Left renal pelvis (tissue), 4 donors: ENCODE results near the gene EIPR1. TPM values are rescaled to one million over a fixed set of nuclear protein-coding genes. Genes with fewer than 3 reads are reported as not detected.
A peak's percentile ranks its signal among the peaks of the same experiment; 100 is the strongest.

Experiments
- DNase-seq, 4 donors: peaks; one replicate each; pipeline ENCODE4 v3.0.0-alpha.2; 2013; ENCODE audit warnings: low read depth in 4 of 4, low spot score in 3 of 4
- polyA plus RNA-seq, 4 donors: library from polyadenylated mRNA; unstranded; fragments of 120-200 nt; gene quantifications; one replicate each; pipeline ENCODE4 v1.2.1, GENCODE V29; 2013; ENCODE audit not compliant: insufficient read length in 4 of 4

The EIPR1 gene
- polyA plus RNA-seq, 4 donors = 16.8 to 27.5 (median 22.7) TPM

DNA sequence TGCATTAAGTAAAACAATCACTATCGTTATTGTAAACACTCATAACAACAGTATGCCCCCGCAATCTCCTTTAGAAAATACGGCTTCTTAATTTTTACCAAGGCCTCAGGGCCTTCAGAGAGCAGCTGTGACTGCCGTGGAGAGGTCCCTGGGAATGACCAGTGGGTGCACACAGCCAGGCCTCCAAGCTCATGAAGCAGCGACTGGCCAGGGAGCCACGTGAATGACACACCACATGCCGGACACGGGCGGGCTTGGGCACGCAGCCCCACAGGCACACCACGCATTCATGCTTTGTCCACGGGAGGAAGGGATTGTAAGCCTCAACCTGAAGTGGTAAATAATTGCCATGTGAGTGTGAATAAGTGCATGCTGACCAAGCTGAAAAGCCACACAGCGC, 121.0 kb downstream of the EIPR1 start:
- no peak for DNase-seq

GRCh38 chr2:3256157-3256556, 121.5 kb downstream of the EIPR1 start:
- DNase-seq = no peak

DNA sequence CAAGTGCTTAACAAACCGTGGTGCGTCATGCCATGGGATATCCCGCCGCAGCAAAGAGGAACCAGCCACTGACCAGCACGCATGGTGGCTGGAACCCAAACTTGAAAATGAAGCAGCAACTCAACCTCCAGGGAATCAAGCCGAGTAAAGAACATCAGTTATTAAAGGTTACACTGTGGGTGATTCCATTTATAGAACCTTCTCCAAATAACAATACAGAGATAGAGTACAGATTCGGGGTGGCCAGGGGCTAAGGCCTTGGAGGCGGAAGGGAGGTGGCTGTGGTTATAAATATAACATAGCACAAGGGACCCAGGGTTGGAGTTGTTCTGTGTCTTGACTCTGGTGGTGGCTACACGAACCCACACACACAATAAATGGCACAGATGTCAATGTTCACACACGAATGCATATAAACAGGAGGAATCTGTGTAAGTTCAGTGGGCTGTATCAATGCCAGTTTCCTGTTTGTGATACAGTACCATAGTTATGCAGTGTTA, 123.1 kb downstream of the EIPR1 start:
- no peak for DNase-seq

DNA sequence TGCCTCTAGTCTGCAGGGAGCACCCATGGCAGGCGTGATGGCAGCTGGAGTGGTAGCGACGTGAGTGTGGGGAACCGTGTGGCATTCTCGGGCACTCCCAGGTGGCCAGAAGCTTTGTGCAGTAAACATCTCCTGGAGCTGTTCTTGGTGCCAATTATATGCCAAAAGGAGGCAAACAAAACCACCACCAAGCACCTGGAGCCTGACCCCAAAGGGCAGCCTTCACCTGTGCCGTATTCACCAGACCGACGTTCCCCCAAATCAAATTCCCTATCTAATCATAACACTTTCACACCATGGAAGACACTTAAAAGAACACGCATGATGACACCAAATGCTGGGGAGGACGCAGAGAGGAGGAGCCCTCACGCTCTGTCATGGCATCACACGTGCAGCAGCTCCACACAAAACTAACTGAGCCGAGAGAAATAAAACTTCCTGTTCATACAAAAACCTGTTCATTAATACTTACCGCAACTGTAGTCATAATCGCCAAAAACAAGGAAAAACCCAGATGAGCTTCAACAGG, 123.6 kb downstream of the EIPR1 start:
- DNase-seq = no peak

GRCh38 chr2:3251946-3252345, 125.7 kb downstream of the EIPR1 start:
- DNase-seq = peak; percentile 12 to 33 (median 32)

DNA sequence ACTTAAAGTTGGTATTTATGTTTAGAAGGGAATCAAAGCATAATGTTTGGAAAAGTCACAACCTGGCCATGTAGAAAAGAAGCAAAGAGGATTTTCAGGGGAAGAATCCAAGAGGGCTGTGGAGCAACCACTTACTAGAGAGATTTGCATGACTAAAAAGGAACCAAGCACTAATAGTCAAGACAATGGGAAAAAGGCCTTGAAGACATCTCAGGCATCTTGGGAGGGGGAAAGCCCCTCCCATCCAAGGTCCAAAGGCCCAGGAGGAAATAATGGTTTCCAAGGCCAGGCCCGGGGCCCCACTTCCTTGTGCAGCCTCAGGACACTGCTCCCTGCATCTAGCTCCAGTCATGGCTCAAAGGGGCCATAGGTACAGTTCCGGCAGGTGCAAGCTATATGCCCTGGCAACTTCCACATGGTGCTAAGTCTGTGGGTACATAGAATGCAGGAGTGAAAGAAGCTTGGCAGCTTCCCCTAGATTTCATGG, 128.1 kb downstream of the EIPR1 start:
- DNase-seq = no peak

DNA sequence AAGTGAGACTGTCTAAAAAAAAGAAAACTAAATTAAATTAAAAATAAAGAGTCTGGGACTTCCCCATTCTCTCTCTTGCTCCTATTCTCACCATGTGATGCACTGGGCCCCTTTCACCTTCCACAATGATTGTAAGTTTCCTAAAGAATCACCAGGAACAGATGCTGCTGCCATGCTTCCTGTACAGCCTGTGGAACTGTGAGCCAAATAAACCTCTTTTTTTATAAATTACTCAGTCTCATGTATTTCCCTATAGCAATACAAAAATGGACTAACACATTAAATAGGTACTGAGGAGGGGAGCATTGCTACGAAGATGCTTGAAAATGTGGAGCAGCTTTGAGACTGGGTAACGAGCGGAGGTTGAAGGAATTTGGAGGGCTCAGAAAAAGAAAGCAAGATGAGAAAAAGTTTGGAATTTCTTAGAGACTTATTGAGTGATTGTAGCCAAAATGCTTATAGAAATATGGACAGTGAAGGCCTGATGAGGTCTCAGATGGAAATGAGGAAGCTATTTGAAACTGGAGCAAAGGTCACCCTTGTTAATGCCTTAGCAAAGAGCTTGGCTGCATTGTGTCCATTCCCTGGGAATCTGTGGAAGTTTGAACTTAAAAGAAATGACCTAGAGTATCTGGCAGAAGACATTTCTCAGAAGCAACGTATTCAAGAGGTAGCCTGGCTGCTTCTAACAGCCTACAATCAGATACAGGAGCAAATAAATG, 128.7 kb downstream of the EIPR1 start:
- DNase-seq = no peak

DNA sequence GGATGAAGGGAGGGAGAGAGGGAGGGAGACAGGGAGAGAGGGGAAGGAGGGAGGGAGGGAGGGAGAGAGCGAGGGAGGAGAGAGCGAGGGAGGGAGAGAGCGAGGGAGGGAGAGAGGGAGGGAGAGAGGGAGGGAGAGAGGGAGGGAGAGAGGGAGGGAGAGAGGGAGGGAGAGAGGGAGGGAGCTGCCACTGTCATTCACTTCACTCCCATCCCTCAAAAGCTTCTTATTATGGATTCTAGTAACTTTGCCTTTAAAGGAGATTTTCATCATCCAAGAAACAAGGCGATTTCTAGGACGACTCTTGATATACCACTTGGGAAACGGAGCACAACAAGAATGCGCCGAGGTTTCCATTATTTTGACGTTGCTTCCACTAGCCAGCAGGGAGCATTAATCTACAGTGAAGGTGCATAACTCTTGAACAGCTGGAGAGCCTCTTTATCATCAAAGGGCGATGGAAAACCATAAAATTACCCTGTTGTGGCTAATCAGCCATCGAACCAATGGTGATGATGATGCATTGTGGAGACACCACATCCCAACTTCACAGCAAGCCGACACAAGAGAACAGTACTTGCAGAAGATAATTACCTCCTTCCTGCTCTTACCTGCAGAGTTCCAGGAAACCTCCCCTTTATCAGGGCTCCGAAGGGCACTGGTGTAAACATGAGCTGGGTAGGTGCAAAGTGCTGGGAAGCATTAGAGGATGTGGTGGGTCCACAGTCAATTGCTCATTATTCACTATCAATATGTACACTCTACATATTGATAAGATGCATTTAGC, 130.5 kb downstream of the EIPR1 start:
- DNase-seq = no peak

GRCh38 chr2:3246406-3246805, 131.2 kb downstream of the EIPR1 start:
- DNase-seq = no peak

GRCh38 chr2:3244486-3244885, 133.1 kb downstream of the EIPR1 start:
- DNase-seq = no peak

GRCh38 chr2:3243804-3244203, 133.8 kb downstream of the EIPR1 start:
- no peak for DNase-seq

- no peak for DNase-seq
Measured at GRCh38 chr2:3242747-3243369, 134.8 kb downstream of the EIPR1 start.

- DNase-seq = no peak
Measured at GRCh38 chr2:3241971-3242746, 135.5 kb downstream of the EIPR1 start.

DNA sequence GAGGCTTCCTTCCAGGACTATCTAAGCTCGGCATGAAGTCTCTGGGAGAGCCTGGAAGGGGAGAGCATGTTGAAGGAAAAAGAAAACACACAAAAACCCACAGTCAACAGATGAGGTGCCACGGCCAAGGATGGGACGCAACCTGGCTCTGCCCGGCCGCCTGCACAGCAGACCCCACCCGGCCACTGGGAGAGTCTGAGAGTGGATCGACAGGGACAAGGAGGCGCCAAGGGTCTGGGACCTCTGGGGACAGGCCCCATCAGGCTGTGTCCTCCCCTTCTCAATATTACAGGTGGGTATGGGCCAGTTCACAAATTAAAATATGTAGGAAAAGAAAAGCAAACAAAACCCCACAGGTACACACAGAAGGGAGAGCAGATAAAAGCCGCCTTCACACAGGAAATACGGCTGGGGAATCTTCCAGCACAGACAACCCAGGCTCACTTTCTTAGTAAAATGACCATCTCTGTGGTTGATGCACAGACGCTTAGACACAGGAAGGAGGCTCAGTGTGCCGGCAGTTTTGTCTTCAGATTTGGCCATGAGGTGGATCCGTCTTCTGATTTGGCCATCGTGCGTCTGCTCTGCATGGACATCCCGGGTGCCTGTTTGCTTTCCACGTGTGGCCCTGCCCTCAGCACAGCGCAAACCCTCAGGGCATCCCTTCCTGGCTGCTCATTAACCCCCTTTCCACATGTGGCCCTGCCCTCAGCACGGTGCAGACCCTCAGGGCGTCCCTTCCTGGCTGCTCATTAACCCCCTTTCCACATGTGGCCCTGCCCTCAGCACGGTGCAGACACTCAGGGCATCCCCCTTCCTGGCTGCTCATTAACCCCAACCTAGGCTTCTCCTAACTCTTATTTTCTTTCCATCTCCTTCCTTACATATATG, 138.4 kb downstream of the EIPR1 start:
- no peak for DNase-seq

DNA sequence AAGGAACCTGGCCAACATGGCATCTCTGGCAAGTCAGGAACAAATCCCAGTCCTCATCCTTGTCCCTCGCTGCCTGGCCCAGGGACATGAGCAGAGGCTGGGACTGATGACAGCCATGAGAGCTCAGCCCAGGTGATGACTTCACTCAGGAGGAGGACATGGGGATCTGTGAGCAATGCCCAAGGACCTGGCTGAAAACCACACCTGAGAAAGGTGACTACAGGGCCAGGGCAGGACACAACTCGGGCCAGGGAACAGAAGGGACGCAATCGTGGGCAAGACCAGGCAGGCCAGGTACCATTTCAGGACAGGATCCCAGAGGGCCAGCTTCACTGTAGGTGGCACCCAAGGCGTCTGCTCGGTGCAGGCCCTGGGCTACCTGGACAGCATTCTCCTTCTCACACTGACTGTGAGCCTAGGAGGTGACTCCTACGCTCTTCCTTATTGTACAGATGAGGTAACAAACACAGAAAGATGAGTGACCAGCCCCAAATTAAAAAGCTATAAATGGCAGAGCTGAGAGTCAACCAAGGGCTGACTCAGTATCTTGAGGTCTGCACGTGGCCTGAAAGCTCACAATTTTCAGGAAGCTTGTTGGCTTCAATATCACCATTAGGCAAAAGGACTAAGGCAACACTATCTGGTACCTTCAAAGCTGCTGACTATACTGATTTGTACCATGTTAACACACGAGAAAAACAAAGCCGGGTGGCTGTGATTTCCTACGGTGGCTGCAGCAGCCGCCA, 141.1 kb downstream of the EIPR1 start:
- no peak for DNase-seq

DNA sequence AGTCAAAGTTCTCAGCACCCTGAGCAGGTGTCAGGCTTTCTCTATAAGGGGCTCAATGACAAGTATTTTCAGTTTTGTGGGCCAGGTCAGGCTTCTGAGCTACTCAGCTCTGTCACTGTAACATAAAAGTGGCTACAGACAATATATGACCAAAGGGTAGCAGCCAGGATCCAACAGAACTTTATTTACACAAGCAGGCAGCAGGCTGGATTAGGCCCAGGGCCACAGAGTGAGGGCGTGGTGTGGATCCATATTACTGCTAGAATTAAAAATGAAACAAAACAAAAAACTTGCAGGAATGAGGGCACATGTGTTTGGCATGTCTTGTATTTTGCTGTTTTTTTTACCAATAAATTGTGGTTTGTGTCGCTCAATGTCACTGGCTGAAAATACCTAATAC, 143.7 kb downstream of the EIPR1 start:
- DNase-seq = no peak

DNA sequence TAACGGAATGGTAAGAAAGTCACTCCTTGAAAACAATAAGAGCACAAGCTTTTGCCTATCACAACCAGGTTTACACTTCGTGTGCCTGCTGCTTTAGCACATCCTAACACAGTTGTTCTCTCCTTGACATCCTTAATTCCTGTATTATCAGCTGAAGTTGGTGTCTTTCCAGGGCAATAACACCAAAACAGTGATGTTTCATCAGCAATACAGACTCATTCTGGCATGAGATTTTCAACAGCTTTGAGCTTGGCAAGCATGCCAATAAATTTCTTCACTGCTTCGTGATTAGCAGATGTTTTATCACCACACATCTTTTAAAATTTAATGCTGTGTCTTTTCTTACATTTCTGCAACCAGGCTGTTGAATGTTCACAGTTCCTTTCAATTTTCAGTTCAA, 148.4 kb downstream of the EIPR1 start:
- no peak for DNase-seq

GRCh38 chr2:3224681-3225080, 152.9 kb downstream of the EIPR1 start:
- no peak for DNase-seq
